ENCODE results near the gene PIGS.

DNA sequence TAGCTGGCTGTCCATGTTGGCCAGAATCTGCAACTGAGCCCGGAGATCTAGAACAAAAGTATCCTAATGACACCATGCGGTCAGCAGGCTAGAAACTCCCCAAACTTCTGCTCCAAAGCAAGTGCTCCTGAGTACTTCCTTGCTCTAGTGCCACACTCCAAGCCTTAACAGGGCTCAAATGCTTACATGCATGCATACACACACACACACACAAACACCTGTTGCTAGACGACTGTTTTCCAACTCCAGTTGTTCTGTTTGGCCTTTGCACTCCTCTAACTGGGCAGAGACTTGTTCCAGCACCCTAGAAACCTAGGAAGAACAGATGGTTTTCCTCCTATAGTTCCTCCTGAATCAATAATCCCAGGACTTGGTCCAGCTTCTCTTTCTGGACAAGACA lies 13.1 kb upstream of the PIGS start:
- TF ChIP-seq, protein P1, sequence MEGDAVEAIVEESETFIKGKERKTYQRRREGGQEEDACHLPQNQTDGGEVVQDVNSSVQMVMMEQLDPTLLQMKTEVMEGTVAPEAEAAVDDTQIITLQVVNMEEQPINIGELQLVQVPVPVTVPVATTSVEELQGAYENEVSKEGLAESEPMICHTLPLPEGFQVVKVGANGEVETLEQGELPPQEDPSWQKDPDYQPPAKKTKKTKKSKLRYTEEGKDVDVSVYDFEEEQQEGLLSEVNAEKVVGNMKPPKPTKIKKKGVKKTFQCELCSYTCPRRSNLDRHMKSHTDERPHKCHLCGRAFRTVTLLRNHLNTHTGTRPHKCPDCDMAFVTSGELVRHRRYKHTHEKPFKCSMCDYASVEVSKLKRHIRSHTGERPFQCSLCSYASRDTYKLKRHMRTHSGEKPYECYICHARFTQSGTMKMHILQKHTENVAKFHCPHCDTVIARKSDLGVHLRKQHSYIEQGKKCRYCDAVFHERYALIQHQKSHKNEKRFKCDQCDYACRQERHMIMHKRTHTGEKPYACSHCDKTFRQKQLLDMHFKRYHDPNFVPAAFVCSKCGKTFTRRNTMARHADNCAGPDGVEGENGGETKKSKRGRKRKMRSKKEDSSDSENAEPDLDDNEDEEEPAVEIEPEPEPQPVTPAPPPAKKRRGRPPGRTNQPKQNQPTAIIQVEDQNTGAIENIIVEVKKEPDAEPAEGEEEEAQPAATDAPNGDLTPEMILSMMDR (IDR thresholded peaks at IDR 0.05; ENCODE audit: low read length) = no peak
- no peak for TF ChIP-seq EZH2 (IDR thresholded peaks at IDR 0.05; ENCODE audit: borderline replicate concordance, low read length)
